ENCODE data around the gene ZNF511.

ZNF511 gene

GRCh38 chr10:133356549-133357284 lies 48.0 kb downstream of the ZNF511 start:
- DNase-seq (ENCODE audit: low read depth, low spot score): no peak
- in situ Hi-C loops (cut with HindIII; ENCODE audit: low sequenced_read_pairs): no loop called here
- TF ChIP-seq CTCF (IDR thresholded peaks at IDR 0.05; ENCODE audit: low read depth, low read length): no peak
- peak overlapping the region; percentile 49 for H3K4me3 ChIP-seq (ENCODE audit: low read depth, low read length)

- no peak for TF ChIP-seq CTCF (IDR thresholded peaks at IDR 0.05; ENCODE audit: low read depth, low read length)
- peak; percentile 50 for DNase-seq (ENCODE audit: low read depth, low spot score)
- peak within 1 kb of the TSS; percentile 49 for H3K4me3 ChIP-seq (ENCODE audit: low read depth, low read length)
- in situ Hi-C loops (cut with HindIII; ENCODE audit: low sequenced_read_pairs): no loop called here
Measured at GRCh38 chr10:133357285-133358161, 48.8 kb downstream of the ZNF511 start, which contains the start of gene FUOM. Gene FUOM, minus strand, starts transcription at chr10:133358019. Its CDS starts 12 bp downstream, at chr10:133358007.

- DNase-seq (ENCODE audit: low read depth, low spot score): no peak
- no peak overlapping the region for H3K4me3 ChIP-seq (ENCODE audit: low read depth, low read length)
- no peak for TF ChIP-seq CTCF (IDR thresholded peaks at IDR 0.05; ENCODE audit: low read depth, low read length)
- in situ Hi-C loops (cut with HindIII; ENCODE audit: low sequenced_read_pairs): no loop called here
Measured at GRCh38 chr10:133358162-133358924, 49.6 kb downstream of the ZNF511 start.

- in situ Hi-C loops (cut with HindIII; ENCODE audit: low sequenced_read_pairs): no loop called here
- H3K4me3 ChIP-seq (ENCODE audit: low read depth, low read length): no peak overlapping the region
- no peak for TF ChIP-seq CTCF (IDR thresholded peaks at IDR 0.05; ENCODE audit: low read depth, low read length)
Measured at GRCh38 chr10:133358925-133359310, 50.2 kb downstream of the ZNF511 start.

GRCh38 chr10:133359554-133359971 lies 50.8 kb downstream of the ZNF511 start:
- no peak for DNase-seq (ENCODE audit: low read depth, low spot score)
- in situ Hi-C loops (cut with HindIII; ENCODE audit: low sequenced_read_pairs): no loop called here
- no peak for TF ChIP-seq CTCF (IDR thresholded peaks at IDR 0.05; ENCODE audit: low read depth, low read length)
- H3K4me3 ChIP-seq (ENCODE audit: low read depth, low read length): no peak overlapping the region

More at GRCh38 chr10:133358925-133359310, 50.2 kb downstream of the ZNF511 start:
- no peak for DNase-seq (ENCODE audit: low read depth, low spot score)

GRCh38 chr10:133359972-133360610 lies 51.4 kb downstream of the ZNF511 start:
- no peak overlapping the region for H3K4me3 ChIP-seq (ENCODE audit: low read depth, low read length)
- TF ChIP-seq CTCF (IDR thresholded peaks at IDR 0.05; ENCODE audit: low read depth, low read length): no peak
- no peak for DNase-seq (ENCODE audit: low read depth, low spot score)
- in situ Hi-C loops (cut with HindIII; ENCODE audit: low sequenced_read_pairs): no loop called here
